GM12878 (cell line): ENCODE data around the gene HOMER2. TPM values are rescaled to one million over a fixed set of nuclear protein-coding genes. Genes with fewer than 3 reads are reported as not detected.

Experiments
- ATF2 ChIP-seq: IDR thresholded peaks from 2 replicates; pipeline ENCODE4 v1.6.1; 2012; ENCODE audit warnings: low read length, inconsistent platforms
- CBX5 ChIP-seq: sonication (generic); IDR thresholded peaks from 2 replicates; pipeline ENCODE4 v1.6.1; 2016; ENCODE audit warnings: low read depth, moderate library complexity, mild to moderate bottlenecking, inconsistent platforms
- CEBPZ ChIP-seq: fragments of 150-350 bp; IDR thresholded peaks from 2 replicates; pipeline ENCODE4 v1.6.1; 2016; ENCODE audit warnings: low read depth, low read length
- CHD1 ChIP-seq: IDR thresholded peaks from 2 replicates; pipeline ENCODE4 v1.6.1; 2012; ENCODE audit warnings: low read depth, low read length, improper control_type of control experiment
- CHD2 ChIP-seq: IDR thresholded peaks from 2 replicates; pipeline ENCODE4 v1.6.1; 2011; ENCODE audit warnings: low read depth, low read length, improper control_type of control experiment, borderline replicate concordance
- CREM ChIP-seq: IDR thresholded peaks from 2 replicates; pipeline ENCODE4 v1.6.1; 2014; ENCODE audit warnings: antibody characterized with exemption, low read depth
- E2F8 ChIP-seq: fragments of 450-650 bp; IDR thresholded peaks from 2 replicates; pipeline ENCODE4 v1.6.1; 2018; ENCODE audit warnings: mild to moderate bottlenecking, low read depth, moderate library complexity; ENCODE audit not compliant: partially characterized antibody
- ESRRA ChIP-seq: IDR thresholded peaks from 2 replicates; pipeline ENCODE4 v1.6.1; 2012; ENCODE audit warnings: mild to moderate bottlenecking, low read length, improper control_type of control experiment
- GATAD2B ChIP-seq: fragments of 450-650 bp; conservative IDR thresholded peaks from 2 replicates; pipeline ENCODE4 v1.6.1; 2017; ENCODE audit warnings: low read depth, mild to moderate bottlenecking, moderate library complexity
- HCFC1 ChIP-seq: fragments of 150-350 bp; IDR thresholded peaks from 2 replicates; pipeline ENCODE4 v1.6.1; 2014; ENCODE audit warnings: low read length
- KDM1A ChIP-seq: fragments of 200-600 bp; sonication (generic); IDR thresholded peaks from 2 replicates; pipeline ENCODE4 v1.6.1; 2016; ENCODE audit warnings: borderline replicate concordance
- NFYA ChIP-seq: IDR thresholded peaks from 2 replicates; pipeline ENCODE4 v1.6.1; 2011; ENCODE audit warnings: low read depth, mild to moderate bottlenecking, low read length, improper control_type of control experiment, borderline replicate concordance
- RELA ChIP-seq: fragments of 450-650 bp; IDR thresholded peaks from 2 replicates; pipeline ENCODE4 v1.8.0; 2014; ENCODE audit warnings: borderline replicate concordance; ENCODE audit not compliant: partially characterized antibody
- SUPT20H ChIP-seq: IDR thresholded peaks from 2 replicates; pipeline ENCODE4 v1.6.1; 2011; ENCODE audit warnings: low read depth, mild to moderate bottlenecking, low read length, moderate library complexity, borderline replicate concordance; ENCODE audit not compliant: control insufficient read depth
- TAF1 ChIP-seq: IDR thresholded peaks from 2 replicates; pipeline ENCODE4 v1.6.1; 2011; ENCODE audit warnings: mild to moderate bottlenecking, low read depth, low read length, borderline replicate concordance
- TCF3 ChIP-seq: IDR thresholded peaks from 2 replicates; pipeline ENCODE4 v1.6.1; 2012; ENCODE audit warnings: low read depth, mild to moderate bottlenecking, low read length, borderline replicate concordance; ENCODE audit not compliant: insufficient read depth
- ZBTB40 ChIP-seq: fragments of 450-650 bp; IDR thresholded peaks from 2 replicates; pipeline ENCODE4 v1.6.1; 2016; ENCODE audit warnings: mild to moderate bottlenecking, moderate library complexity, borderline replicate concordance
- polyA plus RNA-seq, 11 experiments: library from polyadenylated mRNA; depleted of rRNA in 4 of 11; unstranded in 6 of 11; stranded (reverse) in 5 of 11; fragments of >200 nt; fragmentation: Nextera tagmentation in 4 of 11; fragmentation: Illumina TruSeq in 1 of 11; extraction: Ambion mirVana in 4 of 11; extraction: Trizol in 1 of 11; gene quantifications; 1 replicate in 1 of 11; 2 replicates in 10 of 11; pipeline versions ENCODE4 v1.2.1 to v1.2.3, GENCODE V29; 2011 to 2016; ENCODE audit warnings: inconsistent platforms in 2 of 11, missing spikeins in 2 of 11, low read depth in 1 of 11
- total RNA-seq, 4 experiments: library from RNA; depleted of rRNA in 3 of 4; stranded (reverse); fragments of >200 nt in 3 of 4; fragmentation: Illumina TruSeq in 1 of 4; extraction: Trizol in 1 of 4; gene quantifications; 2 replicates each; pipeline versions ENCODE4 v1.2.1 to v1.2.3, GENCODE V29; 2013 to 2021

Gene HOMER2
- total and polyA plus RNA-seq, 10 of the 15 experiments (the other 5 are each of a cell fraction or from before 2014, with no cell fraction given) = 0.60 to 5.0 (median 1.8) TPM

GRCh38 chr15:82809308-82810060 lies 143.0 kb downstream of the HOMER2 start, which contains the start of gene WHAMM (continued):
- TF ChIP-seq ZBTB40 (no peak), RELA (no peak), CHD1 (no peak), SUPT20H (no peak), ESRRA (no peak), TAF1 (peak; percentile 75), CBX5 (no peak), GATAD2B (0 out of 2 replicates have a peak, but pooled peaks have one; percentile 91), TCF3 (0 out of 2 replicates have a peak, but pooled peaks have one; percentile 17), KDM1A (no peak), CEBPZ (peak; percentile 49; the same call in 1 of the 2 replicates), E2F8 (no peak), NFYA (peak; percentile 85), CHD2 (peak; percentile 95), CREM (peak; percentile 78), HCFC1 (peak; percentile 40), ATF2 (no peak)
